ENCODE results near the gene GIT2.

The GIT2 gene

DNA sequence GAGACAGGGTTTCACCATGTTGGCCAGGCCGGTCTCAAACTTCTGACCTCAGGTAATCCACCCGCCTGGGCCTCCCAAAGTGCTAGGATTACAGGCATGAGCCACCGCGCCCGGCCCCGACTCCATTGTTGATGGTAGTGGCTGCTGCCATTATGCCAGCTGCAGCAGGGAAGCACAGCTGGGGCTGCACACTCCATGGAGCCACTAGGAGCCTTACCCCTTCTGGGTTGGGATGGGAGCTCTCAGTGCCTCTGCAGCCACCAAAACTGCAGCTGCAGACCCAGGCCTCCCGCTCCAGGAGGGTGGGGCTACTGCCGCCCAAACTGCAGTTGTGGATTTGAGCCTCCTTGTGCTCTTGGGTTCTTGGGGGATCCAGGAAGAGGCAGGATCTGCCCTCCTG is 70.2 kb downstream of the GIT2 start:
- TF ChIP-seq, protein P1, sequence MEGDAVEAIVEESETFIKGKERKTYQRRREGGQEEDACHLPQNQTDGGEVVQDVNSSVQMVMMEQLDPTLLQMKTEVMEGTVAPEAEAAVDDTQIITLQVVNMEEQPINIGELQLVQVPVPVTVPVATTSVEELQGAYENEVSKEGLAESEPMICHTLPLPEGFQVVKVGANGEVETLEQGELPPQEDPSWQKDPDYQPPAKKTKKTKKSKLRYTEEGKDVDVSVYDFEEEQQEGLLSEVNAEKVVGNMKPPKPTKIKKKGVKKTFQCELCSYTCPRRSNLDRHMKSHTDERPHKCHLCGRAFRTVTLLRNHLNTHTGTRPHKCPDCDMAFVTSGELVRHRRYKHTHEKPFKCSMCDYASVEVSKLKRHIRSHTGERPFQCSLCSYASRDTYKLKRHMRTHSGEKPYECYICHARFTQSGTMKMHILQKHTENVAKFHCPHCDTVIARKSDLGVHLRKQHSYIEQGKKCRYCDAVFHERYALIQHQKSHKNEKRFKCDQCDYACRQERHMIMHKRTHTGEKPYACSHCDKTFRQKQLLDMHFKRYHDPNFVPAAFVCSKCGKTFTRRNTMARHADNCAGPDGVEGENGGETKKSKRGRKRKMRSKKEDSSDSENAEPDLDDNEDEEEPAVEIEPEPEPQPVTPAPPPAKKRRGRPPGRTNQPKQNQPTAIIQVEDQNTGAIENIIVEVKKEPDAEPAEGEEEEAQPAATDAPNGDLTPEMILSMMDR (conservative IDR thresholded peaks at IDR 0.05), result no peak

GRCh38 chr12:109925185-109925840 is 70.9 kb downstream of the GIT2 start:
- TF ChIP-seq, protein P1 (conservative IDR thresholded peaks at IDR 0.05), result no peak
- no peak overlapping the region for H3K27ac ChIP-seq

More for the DNA sequence above, 70.2 kb downstream of the GIT2 start:
- no peak overlapping the region for H3K27ac ChIP-seq

GRCh38 chr12:109923481-109924245 is 72.5 kb downstream of the GIT2 start:
- TF ChIP-seq, protein P1 (conservative IDR thresholded peaks at IDR 0.05), result no peak
- H3K27ac ChIP-seq, result no peak overlapping the region

GRCh38 chr12:109923038-109923437 is 73.1 kb downstream of the GIT2 start:
- H3K27ac ChIP-seq, result no peak overlapping the region

DNA sequence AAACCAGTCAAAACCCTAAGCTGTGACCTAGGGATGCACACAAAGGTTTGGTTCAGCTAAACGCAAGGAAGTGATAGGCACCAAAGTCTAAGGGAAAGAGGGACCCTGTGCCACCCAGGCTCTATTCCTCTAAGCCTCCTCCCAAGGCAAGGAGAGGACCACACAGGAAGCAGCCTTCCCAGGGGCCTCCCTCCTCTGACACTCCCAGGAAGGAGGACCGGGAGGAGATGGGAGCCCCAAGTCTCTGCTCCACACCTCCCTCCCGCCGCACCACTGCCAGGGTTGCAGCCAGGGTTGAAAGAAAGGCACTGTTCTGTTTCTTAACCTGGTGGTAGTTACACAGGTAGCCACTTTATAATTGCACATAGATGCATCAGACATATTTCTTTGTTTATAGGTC is 74.2 kb downstream of the GIT2 start:
- no peak overlapping the region for H3K27ac ChIP-seq

More at GRCh38 chr12:109923038-109923437, 73.1 kb downstream of the GIT2 start:
- TF ChIP-seq, protein P1 (conservative IDR thresholded peaks at IDR 0.05), result no peak

GRCh38 chr12:109920261-109920780 is 75.8 kb downstream of the GIT2 start:
- TF ChIP-seq, protein P1 (conservative IDR thresholded peaks at IDR 0.05), result no peak
- H3K27ac ChIP-seq, result no peak overlapping the region

More for the DNA sequence above, 74.2 kb downstream of the GIT2 start:
- TF ChIP-seq, protein P1 (conservative IDR thresholded peaks at IDR 0.05), result no peak

- no peak overlapping the region for H3K27ac ChIP-seq
Observed at GRCh38 chr12:109919456-109919855, 76.7 kb downstream of the GIT2 start.

More at GRCh38 chr12:109919456-109919855, 76.7 kb downstream of the GIT2 start:
- TF ChIP-seq, protein P1 (conservative IDR thresholded peaks at IDR 0.05), result no peak
